Nephron progenitor cell (in vitro differentiated cells): ENCODE measurements around the gene HOXA11.

Experiments
- DNase-seq: peaks from one replicate; pipeline ENCODE4 v3.0.0; 2021
- H3K27ac Mint-ChIP-seq: 2 replicates; pipeline ENCODE4 v1.8.0; 2021; ENCODE audit warnings: mild to moderate bottlenecking, moderate library complexity, mixed read lengths
- H3K27me3 Mint-ChIP-seq: 2 replicates; pipeline ENCODE4 v1.8.0; 2021; ENCODE audit warnings: mild to moderate bottlenecking, low read depth, mixed read lengths; ENCODE audit not compliant: poor library complexity
- H3K36me3 Mint-ChIP-seq: 2 replicates; pipeline ENCODE4 v1.8.0; 2021; ENCODE audit warnings: low read depth, mixed read lengths
- H3K4me1 Mint-ChIP-seq: 2 replicates; pipeline ENCODE4 v1.8.0; 2021; ENCODE audit warnings: mixed read lengths
- H3K4me3 Mint-ChIP-seq: 2 replicates; pipeline ENCODE4 v1.8.0; 2021; ENCODE audit warnings: mild to moderate bottlenecking, moderate library complexity, mixed read lengths
- H3K9me3 Mint-ChIP-seq: 2 replicates; pipeline ENCODE4 v1.8.0; 2021; ENCODE audit warnings: mild to moderate bottlenecking, moderate library complexity, mixed read lengths
- CTCF ChIP-seq: fragments of 200-600 bp; sonication (generic); IDR thresholded peaks from 2 replicates; pipeline ENCODE4 v1.5.0; 2021; ENCODE audit warnings: antibody characterized with exemption

The HOXA11 gene

GRCh38 chr7:27185013-27185853 lies at the start of gene HOXA11:
TSS of gene HOXA11 (minus strand) at chr7:27185232. CDS start at chr7:27185144, 88 bp downstream.
- H3K4me3 Mint-ChIP-seq = peak within 1 kb of the TSS; percentile 82
- H3K9me3 Mint-ChIP-seq = no peaks in the 10 kb centered on the region
- H3K4me1 Mint-ChIP-seq = peaks cover 75% of the 10 kb centered on the region
- peak within 1 kb of the TSS; percentile 83 for H3K27ac Mint-ChIP-seq
- TF ChIP-seq CTCF = no peak
- H3K27me3 Mint-ChIP-seq = peaks cover 84% of the 10 kb centered on the region
- H3K36me3 Mint-ChIP-seq = peaks cover 4% of the 10 kb centered on the region
- peak; percentile 40 for DNase-seq

GRCh38 chr7:27229448-27229847 lies 44.4 kb upstream of the HOXA11 start:
- H3K4me3 Mint-ChIP-seq = no peak overlapping the region

GRCh38 chr7:27224983-27225934 lies 40.2 kb upstream of the HOXA11 start:
- Mint-ChIP-seq H3K36me3 (no peaks in the 10 kb centered on the region), H3K27me3 (peaks cover 92% of the 10 kb centered on the region)
- DNase-seq = peak; percentile 60

More at GRCh38 chr7:27229448-27229847, 44.4 kb upstream of the HOXA11 start:
- Mint-ChIP-seq H3K9me3 (no peaks in the 10 kb centered on the region), H3K4me1 (peaks cover 5% of the 10 kb centered on the region), H3K27me3 (peaks cover 63% of the 10 kb centered on the region), H3K27ac (no peak overlapping the region), H3K36me3 (no peaks in the 10 kb centered on the region)
- no peak for TF ChIP-seq CTCF
- no peak for DNase-seq

GRCh38 chr7:27223941-27224575 lies 39.0 kb upstream of the HOXA11 start:
- Mint-ChIP-seq H3K4me1 (peaks cover 5% of the 10 kb centered on the region), H3K4me3 (no peak overlapping the region), H3K27ac (no peak overlapping the region), H3K9me3 (peaks cover 3% of the 10 kb centered on the region), H3K27me3 (peaks cover 96% of the 10 kb centered on the region), H3K36me3 (no peaks in the 10 kb centered on the region)
- no peak for TF ChIP-seq CTCF
- DNase-seq = no peak

More at GRCh38 chr7:27224983-27225934, 40.2 kb upstream of the HOXA11 start:
- peak overlapping the region; percentile 79 for H3K4me3 Mint-ChIP-seq
- no peak for TF ChIP-seq CTCF
- H3K27ac Mint-ChIP-seq = no peak overlapping the region
- H3K9me3 Mint-ChIP-seq = peaks cover 3% of the 10 kb centered on the region
- H3K4me1 Mint-ChIP-seq = peaks cover 5% of the 10 kb centered on the region

GRCh38 chr7:27221201-27221797 lies 36.3 kb upstream of the HOXA11 start:
- Mint-ChIP-seq H3K4me3 (no peak overlapping the region), H3K4me1 (peaks cover 5% of the 10 kb centered on the region), H3K36me3 (no peaks in the 10 kb centered on the region), H3K9me3 (peaks cover 3% of the 10 kb centered on the region), H3K27me3 (peaks cover 100% of the 10 kb centered on the region), H3K27ac (no peak overlapping the region)
- no peak for TF ChIP-seq CTCF
- DNase-seq = no peak
